Aorta (tissue), 5 donors: ENCODE results near the gene RNH1. TPM values are rescaled to one million over a fixed set of nuclear protein-coding genes. Genes with fewer than 3 reads are reported as not detected.

Experiments used
- ATAC-seq: fragments of 200-7000 bp; cut with Tn5 transposase; one replicate; pipeline ENCODE4 v1.9.1; 2022; ENCODE audit warnings: moderate library complexity; ENCODE audit not compliant: low FRiP score
- DNase-seq, 2 donors: peaks; one replicate each; pipeline ENCODE4 v3.0.0-alpha.2; 2020
- H3K27ac ChIP-seq, 2 donors: one replicate each; pipeline ENCODE4 v1.5.1; 2013; ENCODE audit warnings: low read length in 2 of 2, mild to moderate bottlenecking in 2 of 2, moderate library complexity in 2 of 2, control low read depth in 1 of 2, inconsistent platforms in 1 of 2, low read depth in 1 of 2
- H3K27me3 ChIP-seq, 2 donors: one replicate each; pipeline ENCODE4 v1.6.1; 2013; ENCODE audit warnings: control low read depth in 1 of 2, low read length in 1 of 2, mild to moderate bottlenecking in 1 of 2, moderate library complexity in 1 of 2; ENCODE audit not compliant: insufficient read depth in 2 of 2, control insufficient read depth in 1 of 2
- H3K36me3 ChIP-seq, 2 donors: one replicate each; pipeline ENCODE4 v1.6.1; 2013; ENCODE audit warnings: control low read depth in 1 of 2, low read length in 1 of 2, mild to moderate bottlenecking in 1 of 2; ENCODE audit not compliant: insufficient read depth in 2 of 2, control insufficient read depth in 1 of 2
- H3K4me1 ChIP-seq, 2 donors: one replicate each; pipeline ENCODE4 v1.6.1; 2013; ENCODE audit warnings: low read length in 2 of 2, control low read depth in 1 of 2, mild to moderate bottlenecking in 1 of 2, moderate library complexity in 1 of 2; ENCODE audit not compliant: insufficient read depth in 2 of 2, control insufficient read depth in 1 of 2
- H3K4me3 ChIP-seq, 2 donors: one replicate each; pipeline ENCODE4 v1.5.1; 2013; ENCODE audit warnings: low read length in 2 of 2, control low read depth in 1 of 2, mild to moderate bottlenecking in 1 of 2
- H3K9me3 ChIP-seq: one replicate; pipeline ENCODE4 v1.6.1; 2013; ENCODE audit warnings: mild to moderate bottlenecking, low read length; ENCODE audit not compliant: control insufficient read depth
- WGBS, 2 donors: extraction: QIAGEN DNeasy Blood & Tissue Kit; methylation state at CpG; one replicate each; pipeline ENCODE4 v1.1.7; 2013; 5-methylcytosine and 5-hydroxymethylcytosine counted together
- intact Hi-C, 2 donors: fragments of 100-400 bp; cut with DNase I; formaldehyde crosslinking; loops; one replicate each; pipeline versions ENCODE4 v1.14.2 to v1.15.0; 2022
- polyA plus RNA-seq, 2 donors: library from polyadenylated mRNA; stranded (reverse); fragments of 200-250 nt; gene quantifications; one replicate each; pipeline ENCODE4 v1.2.3, GENCODE V29; 2013
- total RNA-seq, 2 donors: library from RNA; stranded (reverse); fragmentation: NEBNext Ultra II Directional; extraction: Animal tissue kit (Norgen Biotek cat#: 25700); gene quantifications; one replicate each; pipeline ENCODE4 v1.2.1, GENCODE V29; 2021
- donor health status: healthy with polysubstance abuse.
- donor health status: Bipolar disorder and iron deficiency.
- donor health status: DM: no; HTN: no; CAD: no.
- donor health status: DM: no; HTN: no; CAD: no.
- donor health status: DM: yes; HTN: yes; CAD: no.

Gene RNH1
- total and polyA plus RNA-seq, 4 donors: 125 to 224 (median 165) TPM

- WGBS, 2 donors: 88 to 89% methylated on average over 22 to 23 of the region's 23 CpGs
- no peaks in the 10 kb centered on the region for H3K36me3 ChIP-seq
- ATAC-seq (no peak), DNase-seq (peak; percentile 40 to 73)
- H3K27ac ChIP-seq: no peak overlapping the region
- no peaks in the 10 kb centered on the region for H3K9me3 ChIP-seq
- intact Hi-C loops: no loop called here
- no peaks in the 10 kb centered on the region for H3K4me1 ChIP-seq
- H3K27me3 ChIP-seq: no peaks in the 10 kb centered on the region
- H3K4me3 ChIP-seq: no peak overlapping the region
These were observed 33.8 kb upstream of the RNH1 start for GRCh38 chr11:540583-541432.

GRCh38 chr11:539971-540481 lies 33.0 kb upstream of the RNH1 start:
- Histone ChIP-seq H3K4me3 (no peak overlapping the region), H3K27ac (no peak overlapping the region), H3K27me3 (no peaks in the 10 kb centered on the region), H3K36me3 (no peaks in the 10 kb centered on the region), H3K9me3 (no peaks in the 10 kb centered on the region), H3K4me1 (no peaks in the 10 kb centered on the region)
- WGBS, 2 donors: 90% methylated on average over 8 of the region's 8 CpGs
- intact Hi-C loops: no loop called here
- ATAC-seq (no peak), DNase-seq (peak in 1 of 2 donors; percentile 61)

GRCh38 chr11:538431-539051 lies 31.5 kb upstream of the RNH1 start:
- intact Hi-C loops: no loop called here
- H3K27ac ChIP-seq: no peak overlapping the region

GRCh38 chr11:537622-538430 lies 30.8 kb upstream of the RNH1 start:
- DNase-seq (no peak), ATAC-seq (no peak)
- Histone ChIP-seq H3K4me1 (no peaks in the 10 kb centered on the region), H3K9me3 (no peaks in the 10 kb centered on the region), H3K36me3 (no peaks in the 10 kb centered on the region), H3K27ac (no peak overlapping the region), H3K27me3 (no peaks in the 10 kb centered on the region), H3K4me3 (no peak overlapping the region)
- WGBS, 2 donors: 55 to 63% methylated on average over 19 of the region's 19 CpGs
- intact Hi-C loops: no loop called here

More at GRCh38 chr11:538431-539051, 31.5 kb upstream of the RNH1 start:
- no peaks in the 10 kb centered on the region for H3K36me3 ChIP-seq
- no peak overlapping the region for H3K4me3 ChIP-seq
- H3K9me3 ChIP-seq: no peaks in the 10 kb centered on the region
- no peaks in the 10 kb centered on the region for H3K4me1 ChIP-seq
- DNase-seq (peak in 1 of 2 donors; percentile 72), ATAC-seq (no peak)
- WGBS, 2 donors: 93 to 94% methylated on average over 20 of the region's 20 CpGs
- no peaks in the 10 kb centered on the region for H3K27me3 ChIP-seq

GRCh38 chr11:536841-537621 lies 30.0 kb upstream of the RNH1 start, which contains the start of gene LRRC56:
Gene LRRC56 (plus strand): TSS chr11:537527. CDS start chr11:540685, 3,158 bp downstream.
- Histone ChIP-seq H3K27ac (no peak within 1 kb of the TSS), H3K4me3 (no peak within 1 kb of the TSS)
- ATAC-seq: peak; percentile 27

GRCh38 chr11:535519-536454 lies 28.7 kb upstream of the RNH1 start, which contains the start of gene HRAS:
Gene HRAS (minus strand): TSS chr11:535576.
- DNase-seq (peak; percentile 96 to 97), ATAC-seq (peak; percentile 93)
- Histone ChIP-seq H3K27ac (no peak within 1 kb of the TSS), H3K36me3 (no peaks in the 10 kb centered on the region), H3K9me3 (no peaks in the 10 kb centered on the region), H3K4me1 (no peaks in the 10 kb centered on the region), H3K4me3 (peak within 1 kb of the TSS; percentile 73 to 87), H3K27me3 (no peaks in the 10 kb centered on the region)
- intact Hi-C loops: no loop called here
- 2 to 4% methylated on average over 71 to 97 of the region's 97 CpGs for WGBS, 2 donors

More at GRCh38 chr11:536841-537621, 30.0 kb upstream of the RNH1 start, which contains the start of gene LRRC56:
- no peaks in the 10 kb centered on the region for H3K36me3 ChIP-seq
- H3K27me3 ChIP-seq: no peaks in the 10 kb centered on the region
- intact Hi-C loops: no loop called here
- WGBS, 2 donors: 2 to 3% methylated on average over 79 to 93 of the region's 93 CpGs
- no peaks in the 10 kb centered on the region for H3K4me1 ChIP-seq
- DNase-seq: peak; percentile 81 to 92
- H3K9me3 ChIP-seq: no peaks in the 10 kb centered on the region

- WGBS, 2 donors: 0 to 1% methylated on average over 9 to 56 of the region's 56 CpGs
These were observed 28.1 kb upstream of the RNH1 start for GRCh38 chr11:535210-535518.

More at GRCh38 chr11:535210-535518, 28.1 kb upstream of the RNH1 start:
- Histone ChIP-seq H3K27ac (no peak overlapping the region), H3K9me3 (no peaks in the 10 kb centered on the region), H3K36me3 (no peaks in the 10 kb centered on the region), H3K4me1 (no peaks in the 10 kb centered on the region), H3K4me3 (peak overlapping the region; percentile 73 to 87), H3K27me3 (no peaks in the 10 kb centered on the region)
- intact Hi-C loops: no loop called here
- ATAC-seq (no peak), DNase-seq (no peak)
